ENCODE results near the gene SNCG. TPM values are rescaled to one million over a fixed set of nuclear protein-coding genes. Genes with fewer than 3 reads are reported as not detected.

Gene SNCG
- total RNA-seq, 1 experiment from 2014 or later, result 5.5 TPM

GRCh38 chr10:86922553-86922961 is 35.8 kb upstream of the SNCG start:
- H3K27ac Mint-ChIP-seq, result no peak overlapping the region
- Histone ChIP-seq H4K8ac (replicated peaks; ENCODE audit: insufficient read length, low read depth, low read length) (no peak overlapping the region), H3K4me1 (ENCODE audit: insufficient read depth, low read length) (no peaks in the 10 kb centered on the region), H4K5ac (ENCODE audit: insufficient read length, low read depth, low read length) (no peak overlapping the region), H4K91ac (ENCODE audit: insufficient read length, low read depth, low read length) (no peak overlapping the region), H2BK15ac (ENCODE audit: low read depth, low read length) (no peak overlapping the region), H3K27me3 (ENCODE audit: insufficient read depth, low read length) (no peaks in the 10 kb centered on the region), H3K27ac (ENCODE audit: insufficient read length, low read depth, low read length) (no peak overlapping the region), H3K14ac (ENCODE audit: insufficient read depth, low read length) (no peak overlapping the region), H4K20me1 (ENCODE audit: control insufficient read depth, insufficient read depth, insufficient read length) (no peaks in the 10 kb centered on the region), H2BK5ac (ENCODE audit: insufficient read length, low read length) (no peak overlapping the region), H3K79me2 (ENCODE audit: insufficient read depth, low read length) (no peaks in the 10 kb centered on the region), H3T11ph (ENCODE audit: low read length) (no peak overlapping the region), H2AFZ (ENCODE audit: low read length) (no peak overlapping the region), H3K18ac (ENCODE audit: insufficient read length, low read depth, low read length) (no peak overlapping the region), H3K23me2 (ENCODE audit: insufficient read length, low read depth, low read length, poor library complexity, severe bottlenecking) (no peaks in the 10 kb centered on the region), H3K79me1 (ENCODE audit: insufficient read depth, low read depth, low read length, poor library complexity, severe bottlenecking) (no peaks in the 10 kb centered on the region), H2BK12ac (ENCODE audit: insufficient read length, low read depth, low read length) (no peak overlapping the region), H3K4me2 (ENCODE audit: insufficient read depth, insufficient read length, low read length) (no peak overlapping the region), H3K9me3 (ENCODE audit: control insufficient read depth, low read depth, low read length) (no peaks in the 10 kb centered on the region), H2AK5ac (ENCODE audit: insufficient read length, low read length) (no peak overlapping the region), H3K4ac (ENCODE audit: low read depth, low read length) (no peak overlapping the region), H2BK120ac (ENCODE audit: low read depth, low read length, poor library complexity, severe bottlenecking) (no peak overlapping the region), H3K23ac (ENCODE audit: insufficient read length, low read depth, low read length) (no peak overlapping the region), H2BK20ac (ENCODE audit: low read depth, low read length, poor library complexity, severe bottlenecking) (no peak overlapping the region), H3K56ac (ENCODE audit: insufficient read length, low read depth, low read length) (no peak overlapping the region), H3K9ac (ENCODE audit: extremely low read depth, insufficient read length, low read length) (no peak overlapping the region)
- no peak overlapping the region for H3K4me3 Mint-ChIP-seq
- no peak for DNase-seq
- WGBS (ENCODE audit: extremely low coverage, insufficient read length, low lambda C conversion rate), result no CpG with 5 or more reads among the region's 9 CpGs
- H3K4me1 Mint-ChIP-seq, result peaks cover 0 to 4% of the 10 kb centered on the region in 2 experiments; a peak in 2 of 4 replicates
- H3K36me3 Mint-ChIP-seq (ENCODE audit: insufficient read depth in 1 of 3, low read depth in 3 of 3), result peaks cover 25 to 79% (median 53%) of the 10 kb centered on the region in 3 experiments
- H3K27me3 Mint-ChIP-seq (ENCODE audit: low read depth), result no peaks in the 10 kb centered on the region
- H3K9me3 Mint-ChIP-seq, result no peaks in the 10 kb centered on the region
- TF ChIP-seq, protein P1, sequence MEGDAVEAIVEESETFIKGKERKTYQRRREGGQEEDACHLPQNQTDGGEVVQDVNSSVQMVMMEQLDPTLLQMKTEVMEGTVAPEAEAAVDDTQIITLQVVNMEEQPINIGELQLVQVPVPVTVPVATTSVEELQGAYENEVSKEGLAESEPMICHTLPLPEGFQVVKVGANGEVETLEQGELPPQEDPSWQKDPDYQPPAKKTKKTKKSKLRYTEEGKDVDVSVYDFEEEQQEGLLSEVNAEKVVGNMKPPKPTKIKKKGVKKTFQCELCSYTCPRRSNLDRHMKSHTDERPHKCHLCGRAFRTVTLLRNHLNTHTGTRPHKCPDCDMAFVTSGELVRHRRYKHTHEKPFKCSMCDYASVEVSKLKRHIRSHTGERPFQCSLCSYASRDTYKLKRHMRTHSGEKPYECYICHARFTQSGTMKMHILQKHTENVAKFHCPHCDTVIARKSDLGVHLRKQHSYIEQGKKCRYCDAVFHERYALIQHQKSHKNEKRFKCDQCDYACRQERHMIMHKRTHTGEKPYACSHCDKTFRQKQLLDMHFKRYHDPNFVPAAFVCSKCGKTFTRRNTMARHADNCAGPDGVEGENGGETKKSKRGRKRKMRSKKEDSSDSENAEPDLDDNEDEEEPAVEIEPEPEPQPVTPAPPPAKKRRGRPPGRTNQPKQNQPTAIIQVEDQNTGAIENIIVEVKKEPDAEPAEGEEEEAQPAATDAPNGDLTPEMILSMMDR (conservative IDR thresholded peaks at IDR 0.05), result no peak
